Measurements from ENCODE around the gene COL27A1. TPM values are rescaled to one million over a fixed set of nuclear protein-coding genes. Genes with fewer than 3 reads are reported as not detected.

COL27A1 gene
- total RNA-seq, 6 experiments from 2014 or later, result 22.2 to 24.1 (median 23.4) TPM

DNA sequence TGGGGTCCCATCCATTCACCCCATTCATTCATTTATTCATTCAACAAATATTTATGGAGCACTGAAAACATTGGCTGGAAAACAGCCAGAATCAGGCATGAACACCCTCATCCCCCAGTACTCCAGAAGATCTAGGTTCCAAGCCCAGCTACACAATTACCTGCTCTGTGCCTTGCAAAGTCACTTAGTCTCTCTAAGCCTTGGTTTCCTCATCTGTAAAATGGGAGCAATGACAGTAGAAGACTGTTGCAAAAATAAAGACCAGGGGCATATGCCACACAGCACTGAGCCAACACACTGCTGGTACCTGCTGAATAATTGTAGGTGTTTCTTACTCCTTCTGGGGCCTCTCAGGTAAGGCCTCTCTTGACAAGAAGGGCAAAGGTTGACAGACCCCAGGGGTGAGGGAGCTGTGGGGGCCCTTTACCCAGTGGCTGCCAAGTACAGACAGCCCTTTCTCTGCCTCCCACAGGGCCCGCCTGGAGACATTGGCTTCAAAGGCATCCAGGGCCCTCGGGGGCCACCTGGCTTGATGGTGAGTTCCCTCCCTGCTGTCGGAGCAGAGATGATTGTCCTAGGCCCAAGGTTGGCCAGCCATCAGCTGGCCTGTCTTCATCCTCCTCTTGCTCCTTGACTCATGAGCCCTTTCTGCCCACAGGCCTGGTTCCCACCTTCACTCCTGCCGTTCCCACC lies 145.0 kb downstream of the COL27A1 start:
- Mint-ChIP-seq H3K4me3 (no peak overlapping the region), H3K27me3 (ENCODE audit: insufficient read depth) (peaks cover 2% of the 10 kb centered on the region; the same call in 1 of the 2 replicates), H3K4me1 (ENCODE audit: low read depth) (no peaks in the 10 kb centered on the region; the same call in 1 of the 2 replicates)

GRCh38 chr9:114300846-114301797 lies 145.8 kb downstream of the COL27A1 start:
- no peak for DNase-seq
- no peak overlapping the region for H3K4me3 Mint-ChIP-seq
- no peaks in the 10 kb centered on the region; the same call in 1 of the 2 replicates for H3K4me1 Mint-ChIP-seq (ENCODE audit: low read depth)
- H3K27me3 Mint-ChIP-seq (ENCODE audit: insufficient read depth), result peaks cover 2% of the 10 kb centered on the region; the same call in 1 of the 2 replicates
- TF ChIP-seq CTCF (IDR thresholded peaks at IDR 0.05), result no peak
- H3K36me3 Mint-ChIP-seq (ENCODE audit: low read depth), result peaks cover 12% of the 10 kb centered on the region
- no peaks in the 10 kb centered on the region for H3K9me3 Mint-ChIP-seq
- H3K27ac Mint-ChIP-seq, result no peak overlapping the region

More for the DNA sequence above, 145.0 kb downstream of the COL27A1 start:
- Mint-ChIP-seq H3K9me3 (no peaks in the 10 kb centered on the region), H3K27ac (no peak overlapping the region), H3K36me3 (ENCODE audit: low read depth) (peaks cover 21% of the 10 kb centered on the region)
- DNase-seq, result no peak
- no peak for TF ChIP-seq CTCF (IDR thresholded peaks at IDR 0.05)

DNA sequence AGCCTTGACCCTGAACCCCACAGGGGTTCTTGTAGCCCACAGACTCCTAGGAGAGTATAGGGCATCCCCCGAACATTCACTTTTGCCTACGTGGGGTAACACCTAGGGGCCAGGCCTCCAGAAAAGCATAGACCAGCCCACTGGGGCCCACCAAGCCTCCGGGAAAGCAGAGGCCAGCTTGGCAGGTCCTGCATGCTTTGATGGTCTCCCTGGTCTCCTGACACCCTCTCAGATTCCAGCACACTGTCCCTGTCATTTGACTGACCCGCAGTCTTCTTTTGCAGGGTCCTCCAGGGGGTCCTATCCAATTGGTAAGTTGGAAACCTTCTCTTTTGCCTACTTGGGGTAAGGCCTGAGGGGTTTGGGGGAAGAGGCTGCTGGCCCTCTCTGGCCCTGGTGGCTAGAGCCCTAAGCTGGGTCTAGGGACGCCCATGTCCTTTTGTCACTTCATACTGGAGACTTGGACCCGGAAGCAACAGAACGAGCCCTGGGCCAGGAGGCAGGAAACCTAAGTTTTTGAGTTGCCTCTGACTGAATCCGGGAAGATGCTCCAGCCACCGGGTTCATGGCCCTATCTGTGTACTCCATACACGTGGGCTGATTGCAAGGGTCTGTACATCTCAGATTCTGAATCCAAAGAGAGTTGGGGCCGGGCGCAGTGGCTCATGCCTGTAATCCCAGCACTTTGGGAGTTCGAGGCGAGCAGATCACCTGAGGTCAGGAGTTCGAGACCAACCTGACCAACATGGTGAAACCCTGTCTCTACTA lies 146.6 kb downstream of the COL27A1 start:
- peaks cover 2% of the 10 kb centered on the region; the same call in 1 of the 2 replicates for H3K27me3 Mint-ChIP-seq (ENCODE audit: insufficient read depth)
- H3K36me3 Mint-ChIP-seq (ENCODE audit: low read depth), result peaks cover 5% of the 10 kb centered on the region; the same call in 1 of the 2 replicates
- DNase-seq, result no peak
- H3K27ac Mint-ChIP-seq, result no peak overlapping the region
- no peaks in the 10 kb centered on the region for H3K9me3 Mint-ChIP-seq
- H3K4me1 Mint-ChIP-seq (ENCODE audit: low read depth), result no peaks in the 10 kb centered on the region; the same call in 1 of the 2 replicates
- H3K4me3 Mint-ChIP-seq, result no peak overlapping the region
- TF ChIP-seq CTCF (IDR thresholded peaks at IDR 0.05), result no peak

GRCh38 chr9:114302727-114303126 lies 147.4 kb downstream of the COL27A1 start:
- TF ChIP-seq CTCF (IDR thresholded peaks at IDR 0.05), result no peak
- Mint-ChIP-seq H3K9me3 (no peaks in the 10 kb centered on the region), H3K27me3 (ENCODE audit: insufficient read depth) (peaks cover 5% of the 10 kb centered on the region), H3K27ac (no peak overlapping the region), H3K36me3 (ENCODE audit: low read depth) (peaks cover 7% of the 10 kb centered on the region), H3K4me3 (no peak overlapping the region), H3K4me1 (ENCODE audit: low read depth) (peaks cover 3% of the 10 kb centered on the region; the same call in 1 of the 2 replicates)
- no peak for DNase-seq

- no peak overlapping the region for H3K27ac Mint-ChIP-seq
- H3K9me3 Mint-ChIP-seq, result no peaks in the 10 kb centered on the region
- no peak for TF ChIP-seq CTCF (IDR thresholded peaks at IDR 0.05)
- H3K4me1 Mint-ChIP-seq (ENCODE audit: low read depth), result peaks cover 5% of the 10 kb centered on the region; the same call in 1 of the 2 replicates
- H3K36me3 Mint-ChIP-seq (ENCODE audit: low read depth), result peaks cover 11% of the 10 kb centered on the region
- DNase-seq, result no peak
- no peak overlapping the region for H3K4me3 Mint-ChIP-seq
- peaks cover 3% of the 10 kb centered on the region; the same call in 1 of the 2 replicates for H3K27me3 Mint-ChIP-seq (ENCODE audit: insufficient read depth)
Observed at GRCh38 chr9:114303571-114303970, 148.2 kb downstream of the COL27A1 start.

Data from HFFc6 (cell line).